ENCODE results near the gene MAPKBP1. TPM values are rescaled to one million over a fixed set of nuclear protein-coding genes. Genes with fewer than 3 reads are reported as not detected.

MAPKBP1 gene
- total RNA-seq, 1 experiment from 2014 or later, result 29.3 TPM

DNA sequence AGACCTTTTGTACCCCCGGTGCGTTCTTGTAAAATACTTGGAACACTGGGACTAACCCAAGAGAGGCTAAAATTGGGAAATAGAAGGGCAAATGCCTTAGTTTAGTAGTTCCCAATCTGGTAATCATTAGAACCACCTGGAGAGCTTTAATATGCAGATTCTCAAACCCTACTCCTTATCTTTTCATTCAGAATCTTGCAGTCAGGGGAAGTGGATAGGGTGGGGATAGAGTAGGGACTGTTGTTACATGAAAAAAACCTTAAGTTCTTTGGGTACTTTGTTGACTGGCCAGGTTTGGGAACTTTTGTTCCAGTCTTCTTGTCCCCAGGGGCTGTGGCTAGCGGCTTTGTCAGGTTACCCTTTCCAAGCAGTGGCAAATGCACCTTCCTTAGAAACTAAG lies 15.9 kb downstream of the MAPKBP1 start:
- CTCF ChIA-PET, result no interaction called here
- H3K27ac ChIP-seq (ENCODE audit: low read depth, low read length, poor library complexity, severe bottlenecking), result no peak overlapping the region
- no peaks in the 10 kb centered on the region for H3K36me3 ChIP-seq (ENCODE audit: insufficient read depth, low read length, poor library complexity, severe bottlenecking)
- no peaks in the 10 kb centered on the region for H3K27me3 ChIP-seq (replicated peaks; ENCODE audit: insufficient read depth, low read depth, low read length, poor library complexity)
- intact Hi-C loops (cut with micrococcal nuclease; ENCODE audit: unreplicated experiment), result no loop called here
- peaks cover 30% of the 10 kb centered on the region for H3K4me1 ChIP-seq (ENCODE audit: insufficient read depth, low read length, poor library complexity, severe bottlenecking)
- no peaks in the 10 kb centered on the region for H3K9me3 ChIP-seq (ENCODE audit: low read depth, low read length, poor library complexity, severe bottlenecking)
- H3K4me3 ChIP-seq (ENCODE audit: low read depth, low read length, poor library complexity, severe bottlenecking), result no peak overlapping the region
- POLR2A ChIA-PET (ENCODE audit: low non-redundant PET), result no interaction called here
- DNase-seq (ENCODE audit: low spot score), result no peak
- BruUV-seq (replicated peaks), result no TSS peak
- TF ChIP-seq, protein P1, sequence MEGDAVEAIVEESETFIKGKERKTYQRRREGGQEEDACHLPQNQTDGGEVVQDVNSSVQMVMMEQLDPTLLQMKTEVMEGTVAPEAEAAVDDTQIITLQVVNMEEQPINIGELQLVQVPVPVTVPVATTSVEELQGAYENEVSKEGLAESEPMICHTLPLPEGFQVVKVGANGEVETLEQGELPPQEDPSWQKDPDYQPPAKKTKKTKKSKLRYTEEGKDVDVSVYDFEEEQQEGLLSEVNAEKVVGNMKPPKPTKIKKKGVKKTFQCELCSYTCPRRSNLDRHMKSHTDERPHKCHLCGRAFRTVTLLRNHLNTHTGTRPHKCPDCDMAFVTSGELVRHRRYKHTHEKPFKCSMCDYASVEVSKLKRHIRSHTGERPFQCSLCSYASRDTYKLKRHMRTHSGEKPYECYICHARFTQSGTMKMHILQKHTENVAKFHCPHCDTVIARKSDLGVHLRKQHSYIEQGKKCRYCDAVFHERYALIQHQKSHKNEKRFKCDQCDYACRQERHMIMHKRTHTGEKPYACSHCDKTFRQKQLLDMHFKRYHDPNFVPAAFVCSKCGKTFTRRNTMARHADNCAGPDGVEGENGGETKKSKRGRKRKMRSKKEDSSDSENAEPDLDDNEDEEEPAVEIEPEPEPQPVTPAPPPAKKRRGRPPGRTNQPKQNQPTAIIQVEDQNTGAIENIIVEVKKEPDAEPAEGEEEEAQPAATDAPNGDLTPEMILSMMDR (conservative IDR thresholded peaks at IDR 0.05; ENCODE audit: low read depth, low read length), result no peak
- no peak for TF ChIP-seq EZH2 (IDR thresholded peaks at IDR 0.05; ENCODE audit: borderline replicate concordance, low read depth, low read length, poor library complexity, severe bottlenecking)

DNA sequence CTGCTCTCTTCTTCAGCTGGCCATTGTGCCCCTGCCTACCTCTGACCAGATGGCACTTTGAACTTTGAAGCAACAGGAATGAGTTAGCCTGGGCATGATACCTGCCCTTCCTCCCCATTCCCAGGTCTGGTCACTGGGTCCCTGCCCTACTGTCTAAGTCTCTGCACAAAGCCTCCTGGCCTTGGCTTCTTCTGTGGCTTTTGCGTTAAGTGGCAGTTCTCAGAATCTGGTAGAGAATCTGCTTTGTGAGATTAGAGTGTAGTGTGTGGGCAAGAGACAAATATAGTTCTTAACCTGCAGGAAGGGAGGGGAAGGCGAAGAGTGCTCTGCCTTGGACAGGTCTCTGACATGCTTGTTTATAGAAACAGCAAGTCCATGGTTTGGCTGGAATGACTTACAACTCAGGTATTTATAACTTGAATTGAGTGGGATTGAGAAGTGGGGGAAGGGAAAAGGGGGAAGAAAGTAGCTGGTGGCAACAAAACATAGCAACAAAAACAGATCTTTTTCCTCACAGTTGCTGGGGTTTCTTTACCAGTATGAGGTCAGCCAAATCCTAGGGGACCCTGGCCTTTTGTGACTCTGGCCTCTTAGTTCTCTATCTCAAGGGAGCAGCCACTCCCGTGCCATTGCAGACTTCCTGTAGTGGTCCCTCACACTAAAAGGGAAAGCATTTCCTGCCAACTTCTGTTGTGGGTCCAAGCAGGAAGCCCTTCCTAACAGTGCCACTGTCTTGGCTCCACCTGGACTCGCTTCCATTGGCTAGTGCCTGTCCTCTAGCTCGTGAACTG lies 16.7 kb downstream of the MAPKBP1 start:
- no peaks in the 10 kb centered on the region for H3K9me3 ChIP-seq (ENCODE audit: low read depth, low read length, poor library complexity, severe bottlenecking)
- no peak for DNase-seq (ENCODE audit: low spot score)
- H3K36me3 ChIP-seq (ENCODE audit: insufficient read depth, low read length, poor library complexity, severe bottlenecking), result no peaks in the 10 kb centered on the region
- no peaks in the 10 kb centered on the region for H3K27me3 ChIP-seq (replicated peaks; ENCODE audit: insufficient read depth, low read depth, low read length, poor library complexity)
- CTCF ChIA-PET, result interaction anchor here (0.5 kb wide), 1 partner anchor 259 kb away, joined by 5 read pairs; no protein-coding TSS in a partner anchor
- TF ChIP-seq EZH2 (IDR thresholded peaks at IDR 0.05; ENCODE audit: borderline replicate concordance, low read depth, low read length, poor library complexity, severe bottlenecking), result no peak
- TF ChIP-seq, protein P1 (conservative IDR thresholded peaks at IDR 0.05; ENCODE audit: low read depth, low read length), result no peak
- H3K4me1 ChIP-seq (ENCODE audit: insufficient read depth, low read length, poor library complexity, severe bottlenecking), result peaks cover 36% of the 10 kb centered on the region
- BruUV-seq (replicated peaks), result no TSS peak
- peak overlapping the region; percentile 1 for H3K27ac ChIP-seq (ENCODE audit: low read depth, low read length, poor library complexity, severe bottlenecking)
- intact Hi-C loops (cut with micrococcal nuclease; ENCODE audit: unreplicated experiment), result no loop called here
- H3K4me3 ChIP-seq (ENCODE audit: low read depth, low read length, poor library complexity, severe bottlenecking), result no peak overlapping the region
- POLR2A ChIA-PET (ENCODE audit: low non-redundant PET), result no interaction called here

DNA sequence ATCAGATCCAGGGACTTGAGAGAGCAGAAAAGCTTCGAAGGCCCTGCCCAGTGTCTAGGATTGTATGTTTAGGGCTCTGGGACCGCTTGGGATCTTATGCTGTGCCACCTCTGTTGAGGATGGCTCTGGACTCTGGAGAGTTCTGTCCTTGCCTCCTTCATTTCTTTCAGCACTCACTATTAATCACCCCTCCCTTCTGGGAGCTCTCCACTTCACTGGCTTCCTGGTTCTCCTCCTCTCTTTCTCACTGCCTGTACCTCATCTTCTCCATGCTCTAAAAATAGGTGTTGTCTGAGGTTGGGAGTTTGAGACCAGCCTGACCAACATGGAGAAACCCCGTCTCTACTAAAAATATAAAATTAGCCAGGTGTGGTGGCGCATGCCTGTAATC lies 17.3 kb downstream of the MAPKBP1 start:
- H3K4me1 ChIP-seq (ENCODE audit: insufficient read depth, low read length, poor library complexity, severe bottlenecking), result peaks cover 42% of the 10 kb centered on the region
- no peak for TF ChIP-seq EZH2 (IDR thresholded peaks at IDR 0.05; ENCODE audit: borderline replicate concordance, low read depth, low read length, poor library complexity, severe bottlenecking)
- TF ChIP-seq, protein P1 (conservative IDR thresholded peaks at IDR 0.05; ENCODE audit: low read depth, low read length), result no peak
- H3K4me3 ChIP-seq (ENCODE audit: low read depth, low read length, poor library complexity, severe bottlenecking), result no peak overlapping the region
- CTCF ChIA-PET, result interaction anchor here (0.5 kb wide), 1 partner anchor 260 kb away, joined by 5 read pairs; no protein-coding TSS in a partner anchor
- no TSS peak for BruUV-seq (replicated peaks)
- peak overlapping the region; percentile 1 for H3K27ac ChIP-seq (ENCODE audit: low read depth, low read length, poor library complexity, severe bottlenecking)
- no peaks in the 10 kb centered on the region for H3K9me3 ChIP-seq (ENCODE audit: low read depth, low read length, poor library complexity, severe bottlenecking)
- H3K27me3 ChIP-seq (replicated peaks; ENCODE audit: insufficient read depth, low read depth, low read length, poor library complexity), result no peaks in the 10 kb centered on the region
- intact Hi-C loops (cut with micrococcal nuclease; ENCODE audit: unreplicated experiment), result no loop called here
- DNase-seq (ENCODE audit: low spot score), result no peak
- POLR2A ChIA-PET (ENCODE audit: low non-redundant PET), result no interaction called here
- H3K36me3 ChIP-seq (ENCODE audit: insufficient read depth, low read length, poor library complexity, severe bottlenecking), result no peaks in the 10 kb centered on the region

All from A673 (cell line).